MG63 (cell line): ENCODE data around the gene PRAMEF12. TPM values are rescaled to one million over a fixed set of nuclear protein-coding genes. Genes with fewer than 3 reads are reported as not detected.
"Not testable (repeated sequence)": the region's sequence is repeated elsewhere in the genome, so short reads cannot be mapped to it uniquely, and the experiment has no call there.

Experiments
- DNase-seq: peaks from one replicate; pipeline ENCODE4 v3.0.0-alpha.2; 2020
- H3K27me3 ChIP-seq: fragments of 250-450 bp; sonication (Bioruptor Pico); 2 replicates; pipeline ENCODE4 v1.5.1; 2020; ENCODE audit warnings: mild to moderate bottlenecking, moderate library complexity
- H3K36me3 ChIP-seq: fragments of 250-450 bp; sonication (Bioruptor Pico); 2 replicates; pipeline ENCODE4 v1.5.1; 2020; ENCODE audit warnings: mild to moderate bottlenecking, moderate library complexity
- H3K4me3 ChIP-seq: fragments of 250-450 bp; sonication (Bioruptor Pico); 2 replicates; pipeline ENCODE4 v1.5.1; 2020; ENCODE audit warnings: mild to moderate bottlenecking, moderate library complexity
- H3K9me3 ChIP-seq: fragments of 250-450 bp; sonication (Bioruptor Pico); 2 replicates; pipeline ENCODE4 v1.5.1; 2020; ENCODE audit warnings: mild to moderate bottlenecking, moderate library complexity
- total RNA-seq: library from RNA; depleted of rRNA; stranded (reverse); fragments of >200 nt; shearing (Covaris generic); gene quantifications from 2 replicates; pipeline ENCODE4 v1.2.3, GENCODE V29; 2014; ENCODE audit warnings: low replicate concordance

The PRAMEF12 gene
- total RNA-seq, 1 experiment from 2014 or later, result not detected

GRCh38 chr1:12762766-12763165, 10.8 kb upstream of the PRAMEF12 start:
- Histone ChIP-seq H3K9me3 (no peaks in the 10 kb centered on the region), H3K4me3 (no peak overlapping the region), H3K27me3 (peaks cover 8% of the 10 kb centered on the region; the same call in 1 of the 2 replicates), H3K36me3 (no peaks in the 10 kb centered on the region)
- no peak for DNase-seq

GRCh38 chr1:12763479-12763878, 10.1 kb upstream of the PRAMEF12 start:
- Histone ChIP-seq H3K4me3 (no peak overlapping the region), H3K9me3 (no peaks in the 10 kb centered on the region), H3K27me3 (peaks cover 8% of the 10 kb centered on the region; the same call in 1 of the 2 replicates), H3K36me3 (no peaks in the 10 kb centered on the region)
- no peak for DNase-seq

DNA sequence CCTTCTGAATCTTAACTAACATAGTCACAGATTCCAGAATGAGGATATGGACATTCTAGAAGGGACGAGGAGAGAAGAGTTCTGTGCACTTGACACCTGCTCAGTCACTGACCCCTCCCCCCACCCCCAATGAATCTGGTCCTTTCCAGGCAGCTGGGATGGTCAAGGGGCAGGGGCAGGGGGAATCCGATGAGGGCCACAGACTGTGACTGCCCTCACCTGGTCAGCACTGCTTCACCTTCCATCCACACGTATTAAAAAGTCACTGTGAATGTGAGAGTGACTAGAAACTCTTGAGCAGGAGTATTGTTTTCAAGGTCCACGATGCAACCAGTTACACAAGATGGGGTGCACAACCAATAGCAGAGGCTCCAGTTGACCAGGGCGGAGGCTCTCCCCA, 9.5 kb upstream of the PRAMEF12 start:
- Histone ChIP-seq H3K4me3 (no peak overlapping the region), H3K9me3 (no peaks in the 10 kb centered on the region), H3K36me3 (no peaks in the 10 kb centered on the region), H3K27me3 (peaks cover 8% of the 10 kb centered on the region; the same call in 1 of the 2 replicates)
- DNase-seq, result no peak

DNA sequence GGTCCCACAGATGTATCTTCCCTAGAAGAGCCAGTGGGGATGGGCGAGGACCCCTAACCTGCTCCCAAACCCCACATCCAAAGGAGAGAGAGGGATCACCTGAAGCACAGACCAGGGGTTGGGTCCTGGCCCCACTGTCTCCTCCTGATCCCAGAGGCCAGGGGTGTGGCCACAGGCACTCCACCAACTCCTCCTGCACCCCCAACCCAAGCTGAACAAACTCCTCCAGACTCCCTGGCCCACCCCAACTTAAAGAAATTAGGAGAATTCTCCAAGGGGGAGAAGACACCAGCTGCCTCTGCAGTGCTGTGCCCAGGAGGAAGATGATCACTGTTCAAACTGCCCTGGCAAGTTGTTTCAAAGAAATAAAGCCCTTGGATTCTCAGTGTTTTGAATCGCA, 4.5 kb upstream of the PRAMEF12 start:
- Histone ChIP-seq H3K9me3 (no peaks in the 10 kb centered on the region), H3K4me3 (no peak overlapping the region), H3K27me3 (peaks cover 8% of the 10 kb centered on the region; the same call in 1 of the 2 replicates), H3K36me3 (no peaks in the 10 kb centered on the region)
- DNase-seq, result no peak

GRCh38 chr1:12769976-12770505, 3.5 kb upstream of the PRAMEF12 start:
- Histone ChIP-seq H3K27me3 (peaks cover 8% of the 10 kb centered on the region; the same call in 1 of the 2 replicates), H3K4me3 (no peak overlapping the region), H3K36me3 (no peaks in the 10 kb centered on the region), H3K9me3 (no peaks in the 10 kb centered on the region)
- DNase-seq, result no peak

DNA sequence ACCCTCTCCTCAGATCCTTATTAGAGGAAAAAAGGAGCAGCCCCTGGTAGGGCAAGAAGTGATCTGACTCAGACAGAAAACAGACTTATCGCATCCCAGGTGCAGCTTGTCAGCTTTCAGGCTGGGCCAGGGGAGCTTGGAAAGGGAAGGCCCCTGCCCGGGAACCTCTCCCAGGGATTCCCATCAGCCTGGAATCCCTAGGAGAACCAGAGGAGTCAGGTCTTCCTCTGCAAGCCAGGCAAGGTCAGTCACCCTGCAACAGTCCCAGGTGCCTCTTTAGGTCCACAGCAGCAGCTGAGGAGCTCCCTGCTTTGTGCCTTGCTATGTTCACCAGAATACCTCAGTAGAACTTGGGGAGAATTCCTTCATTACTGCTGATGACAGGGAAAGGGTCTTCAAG, 2.9 kb upstream of the PRAMEF12 start:
- H3K4me3 ChIP-seq, result no peak overlapping the region
- no peak for DNase-seq
- no peaks in the 10 kb centered on the region for H3K36me3 ChIP-seq
- H3K27me3 ChIP-seq, result peaks cover 4% of the 10 kb centered on the region; the same call in 1 of the 2 replicates
- H3K9me3 ChIP-seq, result no peaks in the 10 kb centered on the region

DNA sequence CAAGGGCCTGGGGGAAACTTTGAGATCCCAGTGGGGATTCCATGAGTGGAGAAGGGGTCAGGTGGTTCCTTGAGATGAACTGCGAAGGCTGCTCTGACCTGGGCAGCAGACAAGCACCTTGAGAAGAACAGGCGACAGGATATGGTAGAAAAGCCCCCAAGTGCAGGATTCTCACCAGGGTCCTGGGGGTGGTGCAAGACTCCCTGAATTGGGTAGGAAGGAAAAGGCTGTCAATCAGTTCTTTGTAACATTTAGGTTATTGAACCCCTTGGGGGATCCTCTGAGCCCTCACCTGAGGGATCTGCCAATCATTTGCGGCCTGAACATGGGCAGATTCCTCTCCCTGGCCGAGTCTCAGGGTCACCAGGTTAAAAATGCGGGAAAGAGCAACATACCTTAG, 2.4 kb upstream of the PRAMEF12 start:
- Histone ChIP-seq H3K9me3 (no peaks in the 10 kb centered on the region), H3K4me3 (no peak overlapping the region), H3K36me3 (no peaks in the 10 kb centered on the region), H3K27me3 (no peaks in the 10 kb centered on the region)
- DNase-seq, result no peak

GRCh38 chr1:12772520-12772919, 1.0 kb upstream of the PRAMEF12 start:
- H3K27me3 ChIP-seq, result no peaks in the 10 kb centered on the region
- H3K36me3 ChIP-seq, result no peaks in the 10 kb centered on the region
- no peak for DNase-seq
- no peaks in the 10 kb centered on the region for H3K9me3 ChIP-seq
- H3K4me3 ChIP-seq, result no peak overlapping the region

DNA sequence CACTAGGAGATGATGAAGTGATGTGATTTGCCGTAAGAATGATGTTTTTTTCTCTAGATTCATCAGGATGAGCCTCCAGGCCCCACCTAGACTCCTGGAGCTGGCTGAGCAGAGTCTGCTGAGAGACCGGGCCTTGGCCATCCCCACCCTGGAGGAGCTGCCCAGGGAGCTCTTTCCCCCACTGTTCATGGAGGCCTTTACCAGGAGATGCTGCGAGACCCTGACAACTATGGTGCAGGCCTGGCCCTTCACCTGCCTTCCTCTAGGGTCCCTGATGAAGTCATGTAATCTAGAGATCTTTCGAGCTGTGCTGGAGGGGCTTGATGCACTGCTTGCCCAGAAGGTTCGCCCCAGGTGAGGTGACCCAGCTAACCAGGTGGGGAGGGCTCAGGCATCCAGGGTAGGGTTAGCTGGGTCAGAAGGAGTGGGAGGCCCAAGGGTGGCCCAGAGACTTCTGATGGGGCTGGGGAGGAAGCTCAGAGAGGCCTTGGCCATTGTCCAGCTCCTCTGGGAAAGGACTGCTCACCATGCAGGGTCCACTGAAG, 1.3 kb downstream of the PRAMEF12 start:
- H3K36me3 ChIP-seq, result no peaks in the 10 kb centered on the region
- no peaks in the 10 kb centered on the region for H3K27me3 ChIP-seq
- no peaks in the 10 kb centered on the region for H3K9me3 ChIP-seq
- no peak overlapping the region for H3K4me3 ChIP-seq
- no peak for DNase-seq

DNA sequence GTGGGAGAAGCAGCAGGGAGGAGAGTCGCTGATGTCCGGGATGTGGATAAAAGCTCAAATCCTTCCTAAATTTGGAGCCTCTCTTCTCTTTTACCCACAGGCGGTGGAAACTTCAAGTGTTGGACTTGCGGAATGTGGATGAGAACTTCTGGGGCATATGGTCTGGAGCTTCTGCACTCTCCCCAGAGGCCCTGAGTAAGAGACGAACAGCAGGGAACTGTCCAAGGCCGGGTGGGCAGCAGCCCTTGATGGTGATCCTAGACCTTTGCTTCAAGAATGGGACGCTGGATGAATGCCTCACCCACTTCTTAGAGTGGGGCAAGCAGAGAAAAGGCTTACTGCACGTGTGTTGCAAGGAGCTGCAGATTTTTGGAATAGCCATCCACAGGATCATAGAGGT, 1.9 kb downstream of the PRAMEF12 start:
- no peaks in the 10 kb centered on the region for H3K36me3 ChIP-seq
- DNase-seq, result no peak
- H3K9me3 ChIP-seq, result no peaks in the 10 kb centered on the region
- H3K27me3 ChIP-seq, result no peaks in the 10 kb centered on the region
- H3K4me3 ChIP-seq, result no peak overlapping the region

DNA sequence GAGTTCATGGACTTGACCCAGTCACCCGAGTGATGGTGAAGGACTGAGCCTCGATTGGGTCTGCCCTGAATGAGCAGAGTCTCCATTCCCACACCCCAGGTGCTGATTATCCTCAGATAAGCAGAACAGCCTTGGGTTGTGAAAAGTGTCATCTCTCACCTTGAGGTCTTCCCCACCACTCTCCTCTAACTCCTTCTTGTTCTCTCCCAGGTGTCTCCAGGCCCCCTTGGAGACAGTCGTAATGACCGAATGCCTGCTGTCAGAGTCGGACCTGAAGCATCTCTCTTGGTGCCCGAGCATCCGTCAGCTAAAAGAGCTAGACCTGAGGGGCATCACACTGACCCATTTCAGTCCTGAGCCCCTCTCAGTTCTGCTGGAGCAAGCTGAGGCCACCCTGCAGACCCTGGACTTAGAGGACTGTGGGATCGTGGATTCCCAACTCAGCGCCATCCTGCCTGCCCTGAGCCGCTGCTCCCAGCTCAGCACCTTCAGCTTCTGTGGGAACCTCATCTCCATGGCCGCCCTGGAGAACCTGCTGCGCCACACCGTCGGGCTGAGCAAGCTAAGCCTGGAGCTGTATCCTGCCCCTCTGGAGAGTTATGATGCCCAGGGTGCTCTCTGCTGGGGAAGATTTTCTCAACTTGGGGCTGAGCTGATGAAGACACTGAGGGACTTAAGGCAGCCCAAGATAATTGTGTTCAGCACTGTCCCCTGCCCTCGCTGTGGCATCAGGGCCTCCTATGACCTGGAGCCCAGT, 3.4 kb downstream of the PRAMEF12 start:
- DNase-seq, result no peak
- Histone ChIP-seq H3K9me3 (no peaks in the 10 kb centered on the region), H3K36me3 (no peaks in the 10 kb centered on the region), H3K4me3 (no peak overlapping the region), H3K27me3 (no peaks in the 10 kb centered on the region)

DNA sequence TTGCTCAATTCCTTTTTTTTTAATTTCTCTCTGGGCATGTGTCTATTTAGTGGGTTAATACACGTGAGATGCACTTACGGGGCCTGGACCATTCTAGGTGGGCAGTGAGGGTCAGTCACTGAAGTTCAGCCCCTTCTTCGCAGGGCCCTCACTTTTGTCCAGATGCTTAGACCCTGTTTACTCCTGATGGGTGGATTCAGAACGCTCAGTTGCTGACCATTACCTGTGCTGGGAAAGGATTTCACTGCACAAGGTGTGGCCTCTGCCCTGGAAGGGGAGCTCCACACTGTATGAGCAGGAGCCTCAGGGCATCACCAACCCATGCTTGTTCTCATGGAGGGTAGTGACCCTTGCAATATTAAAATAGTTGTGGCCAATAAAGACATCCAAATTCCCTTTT, 4.5 kb downstream of the PRAMEF12 start:
- Histone ChIP-seq H3K9me3 (no peaks in the 10 kb centered on the region), H3K27me3 (no peaks in the 10 kb centered on the region), H3K36me3 (no peaks in the 10 kb centered on the region), H3K4me3 (no peak overlapping the region)
- DNase-seq, result no peak

DNA sequence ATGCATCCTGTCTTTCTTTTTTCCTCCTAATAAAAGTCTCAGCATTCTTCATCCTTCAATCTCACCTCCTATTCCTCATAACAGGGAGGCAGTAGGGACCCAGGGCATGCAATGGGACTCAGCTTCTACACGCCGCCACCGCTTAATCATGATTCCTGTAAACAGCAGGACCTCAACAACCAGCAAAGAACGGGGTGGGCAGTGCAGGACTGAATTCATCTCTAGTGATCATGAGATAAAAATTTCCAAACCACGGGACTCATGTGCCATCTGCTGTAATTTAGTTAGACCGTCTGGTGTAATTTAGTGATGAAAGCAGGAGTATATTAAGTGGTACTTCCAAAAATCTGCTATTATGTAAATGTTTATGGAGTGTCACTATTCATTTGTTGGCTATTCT, 5.4 kb downstream of the PRAMEF12 start:
- DNase-seq, result no peak

DNA sequence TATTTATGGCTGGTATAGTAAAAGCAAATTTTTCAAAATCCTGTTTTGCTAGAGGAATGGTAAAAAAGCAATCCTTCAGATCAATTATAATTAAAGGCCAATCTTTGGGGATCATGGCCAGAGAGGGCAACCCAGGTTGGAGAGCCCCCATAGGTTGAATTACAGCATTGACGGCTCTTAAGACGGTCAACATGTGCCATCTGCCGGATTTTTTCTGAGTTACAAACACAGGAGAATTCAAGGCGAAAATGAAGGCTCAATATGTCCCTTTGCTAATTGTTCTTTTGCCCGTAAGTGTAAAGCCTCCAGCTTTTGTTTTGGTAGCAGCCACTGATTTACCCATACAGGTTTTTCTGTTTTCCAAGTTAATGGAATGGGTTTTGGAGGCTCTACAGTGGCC, 8.0 kb downstream of the PRAMEF12 start:
- H3K4me3 ChIP-seq, H3K9me3 ChIP-seq, H3K36me3 ChIP-seq, H3K27me3 ChIP-seq, DNase-seq: not testable (repeated sequence)

More for the DNA sequence above, 5.4 kb downstream of the PRAMEF12 start:
- H3K9me3 ChIP-seq, result no peaks in the 10 kb centered on the region
- H3K27me3 ChIP-seq, result no peaks in the 10 kb centered on the region
- no peaks in the 10 kb centered on the region for H3K36me3 ChIP-seq
- H3K4me3 ChIP-seq, result no peak overlapping the region

DNA sequence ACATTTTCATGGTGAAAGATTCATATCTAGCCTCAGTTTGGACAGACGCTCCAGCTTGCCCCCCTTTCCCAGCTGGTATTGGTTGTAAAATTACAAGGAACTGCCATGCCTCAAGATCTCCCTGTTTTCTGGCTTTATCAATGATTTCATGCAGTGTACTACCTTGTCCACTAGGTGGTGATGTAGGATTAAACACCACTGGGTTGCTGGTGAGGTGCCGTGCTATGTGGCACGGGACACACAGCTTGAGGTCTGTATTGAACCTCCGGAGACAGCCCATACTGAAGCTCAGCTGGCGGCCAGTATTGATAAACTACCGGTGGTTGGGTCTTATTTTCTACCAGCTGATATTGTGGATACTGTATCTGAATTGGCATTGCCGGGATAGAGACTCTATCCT, 10.2 kb downstream of the PRAMEF12 start:
- not testable (repeated sequence) for H3K4me3 ChIP-seq, H3K9me3 ChIP-seq, H3K36me3 ChIP-seq, H3K27me3 ChIP-seq, DNase-seq

- not testable (repeated sequence) for DNase-seq, H3K4me3 ChIP-seq, H3K9me3 ChIP-seq, H3K36me3 ChIP-seq, H3K27me3 ChIP-seq
These were observed 11.2 kb downstream of the PRAMEF12 start for GRCh38 chr1:12784729-12785128.

DNA sequence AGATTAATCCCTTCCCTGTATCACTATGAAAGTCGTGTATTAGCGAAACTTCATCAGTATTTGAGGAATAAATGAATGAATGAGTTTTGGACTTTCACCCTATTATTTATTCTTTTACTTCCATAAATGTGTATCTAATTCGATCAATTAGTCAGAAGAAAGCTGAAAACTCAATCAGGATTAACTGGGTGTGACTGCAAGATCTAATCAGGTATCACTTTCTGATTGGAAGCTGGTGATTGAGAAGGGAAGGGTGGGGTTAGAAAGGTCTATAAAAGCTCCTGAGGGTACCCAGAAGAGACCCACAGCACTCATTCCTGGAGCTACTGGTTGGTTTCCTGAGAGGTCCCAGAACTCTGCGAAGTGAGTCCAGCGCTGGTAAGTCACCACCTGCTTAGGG, 17.6 kb downstream of the PRAMEF12 start, which contains the start of gene PRAMEF1:
Gene PRAMEF1, plus strand, starts transcription at position 301 of the 400 bp plus-strand sequence. CDS start 1,831 bp downstream, outside the sequence.
- not testable (repeated sequence) for H3K27me3 ChIP-seq, H3K36me3 ChIP-seq, H3K9me3 ChIP-seq, DNase-seq, H3K4me3 ChIP-seq

GRCh38 chr1:12798911-12799310, 25.4 kb downstream of the PRAMEF12 start:
- Histone ChIP-seq H3K27me3 (0 out of 2 replicates have a peak, but pooled peaks cover 2% of the 10 kb centered on the region), H3K36me3 (no peaks in the 10 kb centered on the region), H3K9me3 (no peaks in the 10 kb centered on the region), H3K4me3 (no peak overlapping the region)
- DNase-seq, result peak; percentile 53
